Activated naive CD4-positive, alpha-beta T cell treated with anti-CD3 and anti-CD28 coated beads, Interleukin-2, amount 10 ng/mL, durations not matched to agents 7 days and 5 days (primary cell): Measurements from ENCODE around the gene SEPSECS.
"Not testable (repeated sequence)": the region's sequence is repeated elsewhere in the genome, so short reads cannot be mapped to it uniquely, and the experiment has no call there.

Experiments
- CTCF ChIA-PET: fragments of 350-600 bp; sonication (Branson Sonifier 250); formaldehyde crosslinking; loops from one replicate; lab custom pipeline; 2021; ENCODE audit warnings: antibody characterized with exemption; lab: Charles Lee
- DNase-seq: peaks from one replicate; pipeline ENCODE4 v3.0.0-alpha.2; 2020
- H3K27ac Mint-ChIP-seq: one replicate; pipeline ENCODE4 v1.8.0; 2021; ENCODE audit warnings: mild to moderate bottlenecking, moderate library complexity, mixed read lengths
- H3K27me3 Mint-ChIP-seq: one replicate; pipeline ENCODE4 v1.8.0; 2021; ENCODE audit warnings: mild to moderate bottlenecking, mixed read lengths
- H3K36me3 Mint-ChIP-seq: one replicate; pipeline ENCODE4 v1.8.0; 2021; ENCODE audit warnings: mixed read lengths
- H3K4me1 Mint-ChIP-seq: one replicate; pipeline ENCODE4 v1.8.0; 2021; ENCODE audit warnings: mixed read lengths
- H3K4me3 Mint-ChIP-seq: one replicate; pipeline ENCODE4 v1.8.0; 2021; ENCODE audit warnings: mild to moderate bottlenecking, moderate library complexity, mixed read lengths
- H3K9me3 Mint-ChIP-seq: one replicate; pipeline ENCODE4 v1.8.0; 2021; ENCODE audit warnings: mixed read lengths

Gene SEPSECS

DNA sequence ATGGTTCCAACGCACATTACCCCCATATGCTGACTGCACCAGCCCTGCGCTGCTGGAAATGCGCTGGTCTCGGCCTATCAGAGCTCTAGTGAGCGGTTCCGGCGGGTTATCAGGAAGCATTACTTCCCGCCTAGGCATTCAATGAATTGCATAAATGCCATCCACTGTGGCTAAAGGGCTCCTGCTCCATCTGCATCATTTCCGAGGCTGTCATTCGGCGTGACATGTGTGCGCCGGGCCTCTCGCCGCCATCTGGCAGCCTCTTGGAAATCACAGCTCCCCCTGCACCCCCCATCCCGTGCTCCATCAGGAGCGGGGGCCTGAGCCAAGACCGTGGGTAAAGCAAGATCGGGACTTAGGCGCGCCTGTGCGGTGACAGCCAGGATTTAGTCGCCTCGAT, 64.4 kb downstream of the SEPSECS start:
- H3K4me1 Mint-ChIP-seq, result peaks cover 8% of the 10 kb centered on the region
- CTCF ChIA-PET, result no interaction called here
- peaks cover 9% of the 10 kb centered on the region for H3K9me3 Mint-ChIP-seq
- H3K4me3 Mint-ChIP-seq, result no peak overlapping the region
- no peak overlapping the region for H3K27ac Mint-ChIP-seq
- peaks cover 4% of the 10 kb centered on the region for H3K27me3 Mint-ChIP-seq
- no peaks in the 10 kb centered on the region for H3K36me3 Mint-ChIP-seq
- DNase-seq, result no peak

- Mint-ChIP-seq H3K27me3 (peaks cover 38% of the 10 kb centered on the region), H3K4me3 (no peak overlapping the region), H3K27ac (no peak overlapping the region), H3K9me3 (peaks cover 7% of the 10 kb centered on the region), H3K4me1 (peaks cover 6% of the 10 kb centered on the region), H3K36me3 (no peaks in the 10 kb centered on the region)
- CTCF ChIA-PET, result interaction anchor here (0.9 kb wide), 1 partner anchor 9 kb away, joined by 3 read pairs; no protein-coding TSS in a partner anchor
- DNase-seq, result no peak
These were observed 68.1 kb downstream of the SEPSECS start for GRCh38 chr4:25092139-25092538.

DNA sequence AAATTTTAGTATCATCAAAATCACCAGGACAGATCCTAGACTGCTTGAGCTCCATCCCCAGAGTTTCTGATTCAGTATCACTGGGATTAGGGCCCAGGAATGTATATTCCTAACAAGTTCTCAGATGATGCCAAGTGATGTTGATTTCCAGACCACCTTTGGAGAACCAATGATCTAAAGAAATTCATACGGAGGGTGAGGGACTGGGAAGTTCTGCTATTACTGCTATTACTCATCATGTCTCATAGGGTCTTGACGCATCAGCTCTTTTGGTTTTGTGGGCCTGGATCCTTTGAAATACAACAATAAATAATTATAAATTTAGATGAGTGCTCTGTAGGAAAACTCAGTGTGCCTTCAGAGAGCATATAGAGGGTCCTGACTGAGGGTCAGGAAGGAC, 69.7 kb downstream of the SEPSECS start:
- Mint-ChIP-seq H3K4me1 (peaks cover 6% of the 10 kb centered on the region), H3K36me3 (no peaks in the 10 kb centered on the region), H3K4me3 (no peak overlapping the region), H3K27me3 (peaks cover 47% of the 10 kb centered on the region), H3K27ac (no peak overlapping the region), H3K9me3 (peaks cover 7% of the 10 kb centered on the region)
- CTCF ChIA-PET, result no interaction called here
- no peak for DNase-seq

DNA sequence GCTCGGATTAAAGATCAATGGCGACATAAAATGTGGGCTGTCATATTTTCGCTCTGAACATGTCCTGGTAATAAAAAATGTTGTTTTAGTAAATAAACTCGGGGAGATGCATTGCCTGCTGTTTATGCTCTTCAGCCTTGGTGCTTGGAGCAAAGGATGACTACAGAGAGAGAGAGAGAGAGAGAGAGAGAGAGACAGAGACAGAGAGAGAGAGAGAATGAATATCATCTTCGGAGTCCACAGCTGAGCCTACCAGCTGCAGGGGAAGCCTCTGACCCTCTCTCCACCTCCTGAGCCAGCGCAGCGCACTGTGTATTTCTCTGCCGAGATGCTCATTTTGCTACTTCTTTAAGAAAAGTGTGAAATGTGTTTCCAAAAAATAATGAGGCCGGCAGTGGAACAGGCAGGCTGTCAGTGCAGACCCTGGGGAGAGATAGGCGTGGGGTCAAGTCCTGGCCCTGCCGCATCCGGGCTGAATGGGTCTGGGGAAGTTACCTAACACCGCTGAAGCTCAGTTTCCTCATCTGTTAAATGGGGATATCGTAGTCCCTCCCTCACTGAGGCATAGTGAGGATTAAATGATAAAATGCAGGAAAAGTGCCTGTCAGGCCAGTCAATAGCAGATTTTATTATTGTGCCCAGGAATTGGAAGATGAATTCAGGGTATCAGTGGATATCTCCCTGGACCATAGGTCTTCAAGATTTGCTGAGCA, 71.0 kb downstream of the SEPSECS start:
- no peak overlapping the region for H3K4me3 Mint-ChIP-seq
- CTCF ChIA-PET, result no interaction called here
- peaks cover 7% of the 10 kb centered on the region for H3K9me3 Mint-ChIP-seq
- peaks cover 56% of the 10 kb centered on the region for H3K27me3 Mint-ChIP-seq
- no peak overlapping the region for H3K27ac Mint-ChIP-seq
- no peak for DNase-seq
- no peaks in the 10 kb centered on the region for H3K36me3 Mint-ChIP-seq
- H3K4me1 Mint-ChIP-seq, result peaks cover 6% of the 10 kb centered on the region

GRCh38 chr4:25088093-25088952, 71.9 kb downstream of the SEPSECS start:
- no peak for DNase-seq
- Mint-ChIP-seq H3K4me3 (no peak overlapping the region), H3K36me3 (no peaks in the 10 kb centered on the region), H3K4me1 (peaks cover 6% of the 10 kb centered on the region), H3K27me3 (peaks cover 56% of the 10 kb centered on the region), H3K9me3 (peaks cover 5% of the 10 kb centered on the region), H3K27ac (no peak overlapping the region)
- CTCF ChIA-PET, result interaction anchor here (1.5 kb wide), 1 partner anchor 57 kb away, joined by 3 read pairs; no protein-coding TSS in a partner anchor

- peaks cover 2% of the 10 kb centered on the region for H3K4me1 Mint-ChIP-seq
- H3K9me3 Mint-ChIP-seq, result no peaks in the 10 kb centered on the region
- no peaks in the 10 kb centered on the region for H3K36me3 Mint-ChIP-seq
- no peak overlapping the region for H3K27ac Mint-ChIP-seq
- peaks cover 68% of the 10 kb centered on the region for H3K27me3 Mint-ChIP-seq
- CTCF ChIA-PET, result no interaction called here
- no peak overlapping the region for H3K4me3 Mint-ChIP-seq
- no peak for DNase-seq
These were observed 74.6 kb downstream of the SEPSECS start for GRCh38 chr4:25085671-25086070.

- not testable (repeated sequence) for H3K4me1 Mint-ChIP-seq, H3K4me3 Mint-ChIP-seq, H3K9me3 Mint-ChIP-seq, H3K27ac Mint-ChIP-seq, H3K36me3 Mint-ChIP-seq, DNase-seq
- peaks cover 49% of the 10 kb centered on the region for H3K27me3 Mint-ChIP-seq
- CTCF ChIA-PET, result interaction anchor here (1.5 kb wide), 1 partner anchor 9 kb away, joined by 3 read pairs; no protein-coding TSS in a partner anchor
These were observed 76.8 kb downstream of the SEPSECS start for GRCh38 chr4:25083441-25083840.

DNA sequence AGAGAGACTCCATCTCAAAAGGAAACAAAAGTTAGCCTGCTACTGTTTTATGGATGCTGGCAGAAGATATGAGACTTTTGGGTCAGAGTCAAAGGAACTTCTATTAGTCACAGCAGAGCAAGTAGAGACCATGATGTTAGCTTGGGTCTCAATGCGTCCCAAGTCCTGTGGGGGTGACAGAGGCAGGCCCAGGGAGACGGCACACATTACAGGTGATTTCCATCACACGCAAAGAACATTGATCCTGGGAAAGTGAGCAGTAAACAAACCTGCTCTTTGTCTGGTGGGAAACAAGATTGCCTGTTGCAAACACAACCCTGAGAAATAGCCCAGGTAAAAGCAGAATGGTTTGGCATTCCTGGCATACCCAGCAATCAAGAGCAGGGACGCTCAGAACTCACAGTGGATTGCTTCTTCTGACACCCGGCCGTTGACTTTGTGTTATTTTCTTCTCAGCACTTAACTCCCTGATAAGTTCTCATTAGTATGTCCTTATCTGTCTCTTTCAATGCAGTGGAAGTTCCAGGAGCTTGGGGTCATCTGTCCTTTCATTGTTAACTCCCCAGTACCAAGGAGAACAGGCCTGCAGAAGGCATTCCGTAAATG, 78.3 kb downstream of the SEPSECS start:
- Mint-ChIP-seq H3K9me3 (no peaks in the 10 kb centered on the region), H3K27me3 (peaks cover 42% of the 10 kb centered on the region)
- CTCF ChIA-PET, result interaction anchor here (1.5 kb wide), 1 partner anchor 10 kb away, joined by 3 read pairs; no protein-coding TSS in a partner anchor

GRCh38 chr4:25080571-25080970, 79.7 kb downstream of the SEPSECS start:
- H3K4me1 Mint-ChIP-seq, result no peaks in the 10 kb centered on the region
- H3K4me3 Mint-ChIP-seq, result no peak overlapping the region
- H3K27ac Mint-ChIP-seq, result no peak overlapping the region
- H3K9me3 Mint-ChIP-seq, result no peaks in the 10 kb centered on the region
- H3K36me3 Mint-ChIP-seq, result no peaks in the 10 kb centered on the region
- no peak for DNase-seq
- CTCF ChIA-PET, result no interaction called here
- peaks cover 35% of the 10 kb centered on the region for H3K27me3 Mint-ChIP-seq

More for the DNA sequence above, 78.3 kb downstream of the SEPSECS start:
- no peaks in the 10 kb centered on the region for H3K4me1 Mint-ChIP-seq
- H3K27ac Mint-ChIP-seq, result no peak overlapping the region
- H3K36me3 Mint-ChIP-seq, result no peaks in the 10 kb centered on the region
- no peak for DNase-seq
- no peak overlapping the region for H3K4me3 Mint-ChIP-seq

DNA sequence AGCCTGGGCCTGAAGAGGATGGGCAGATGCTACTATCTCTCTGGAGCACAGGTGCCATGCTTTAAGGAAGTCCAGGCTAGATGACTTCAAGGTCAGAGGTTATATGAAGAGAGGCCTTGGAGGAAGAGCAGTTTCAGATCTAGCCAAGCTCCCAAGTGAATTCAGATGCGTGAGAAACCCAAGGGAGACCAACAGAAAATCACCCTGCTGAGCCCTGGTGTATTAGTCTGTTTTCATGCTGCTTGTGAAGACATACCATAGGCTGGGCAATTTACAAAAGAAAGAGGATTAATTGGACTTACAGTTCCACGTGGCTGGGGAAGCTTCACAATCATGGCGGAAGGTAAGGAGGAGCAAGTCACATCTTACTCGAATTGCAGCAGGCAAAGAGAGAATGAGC, 81.7 kb downstream of the SEPSECS start:
- Mint-ChIP-seq H3K4me1 (no peaks in the 10 kb centered on the region), H3K27ac (no peak overlapping the region), H3K36me3 (no peaks in the 10 kb centered on the region), H3K9me3 (no peaks in the 10 kb centered on the region), H3K4me3 (no peak overlapping the region), H3K27me3 (peaks cover 26% of the 10 kb centered on the region)
- CTCF ChIA-PET, result no interaction called here
- no peak for DNase-seq

- no peaks in the 10 kb centered on the region for H3K4me1 Mint-ChIP-seq
- CTCF ChIA-PET, result interaction anchor here (0.9 kb wide), 1 partner anchor 291 kb away, joined by 3 read pairs; no protein-coding TSS in a partner anchor
- no peaks in the 10 kb centered on the region for H3K9me3 Mint-ChIP-seq
- no peaks in the 10 kb centered on the region for H3K36me3 Mint-ChIP-seq
- peaks cover 18% of the 10 kb centered on the region for H3K27me3 Mint-ChIP-seq
- H3K27ac Mint-ChIP-seq, result no peak overlapping the region
- no peak overlapping the region for H3K4me3 Mint-ChIP-seq
- DNase-seq, result no peak
These were observed 83.4 kb downstream of the SEPSECS start for GRCh38 chr4:25076625-25077398.

- no peaks in the 10 kb centered on the region for H3K36me3 Mint-ChIP-seq
- no peak overlapping the region for H3K4me3 Mint-ChIP-seq
- H3K27ac Mint-ChIP-seq, result no peak overlapping the region
- DNase-seq, result no peak
- no peaks in the 10 kb centered on the region for H3K9me3 Mint-ChIP-seq
- H3K27me3 Mint-ChIP-seq, result peaks cover 10% of the 10 kb centered on the region
- CTCF ChIA-PET, result interaction anchor here (0.9 kb wide), 1 partner anchor 292 kb away, joined by 3 read pairs; no protein-coding TSS in a partner anchor
- no peaks in the 10 kb centered on the region for H3K4me1 Mint-ChIP-seq
These were observed 84.4 kb downstream of the SEPSECS start for GRCh38 chr4:25075851-25076250.

- Mint-ChIP-seq H3K27ac (no peak overlapping the region), H3K4me1 (no peaks in the 10 kb centered on the region), H3K9me3 (no peaks in the 10 kb centered on the region), H3K36me3 (no peaks in the 10 kb centered on the region), H3K4me3 (no peak overlapping the region), H3K27me3 (peaks cover 10% of the 10 kb centered on the region)
- no peak for DNase-seq
- CTCF ChIA-PET, result no interaction called here
These were observed 85.1 kb downstream of the SEPSECS start for GRCh38 chr4:25075129-25075528.
